ENCODE measurements around the gene RARRES2.

RARRES2 gene

DNA sequence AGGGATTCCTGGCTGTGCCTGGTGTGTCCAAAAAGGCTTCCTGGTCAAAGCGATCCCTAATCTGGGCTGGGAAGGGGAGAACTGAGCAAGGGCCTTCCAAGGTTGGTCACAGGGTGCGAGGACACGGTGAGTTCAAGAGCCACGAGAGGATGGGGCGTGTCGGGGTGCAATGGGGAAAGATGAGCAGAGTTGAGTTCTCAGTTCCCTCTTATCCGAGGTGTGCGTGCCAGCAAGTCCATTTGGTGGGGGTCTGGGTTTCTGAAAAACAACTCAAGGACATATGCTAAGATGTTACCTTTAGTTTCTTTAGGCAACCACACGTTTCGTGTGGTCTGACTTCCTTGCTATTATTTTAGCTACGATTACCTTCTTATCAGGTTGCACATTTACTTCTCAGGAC is 39.0 kb upstream of the RARRES2 start:
- peak overlapping the region; percentile 90 for H3K4me3 ChIP-seq (ENCODE audit: low read depth, low read length)
- no peak for DNase-seq (ENCODE audit: low read depth)
- TF ChIP-seq, protein P1, sequence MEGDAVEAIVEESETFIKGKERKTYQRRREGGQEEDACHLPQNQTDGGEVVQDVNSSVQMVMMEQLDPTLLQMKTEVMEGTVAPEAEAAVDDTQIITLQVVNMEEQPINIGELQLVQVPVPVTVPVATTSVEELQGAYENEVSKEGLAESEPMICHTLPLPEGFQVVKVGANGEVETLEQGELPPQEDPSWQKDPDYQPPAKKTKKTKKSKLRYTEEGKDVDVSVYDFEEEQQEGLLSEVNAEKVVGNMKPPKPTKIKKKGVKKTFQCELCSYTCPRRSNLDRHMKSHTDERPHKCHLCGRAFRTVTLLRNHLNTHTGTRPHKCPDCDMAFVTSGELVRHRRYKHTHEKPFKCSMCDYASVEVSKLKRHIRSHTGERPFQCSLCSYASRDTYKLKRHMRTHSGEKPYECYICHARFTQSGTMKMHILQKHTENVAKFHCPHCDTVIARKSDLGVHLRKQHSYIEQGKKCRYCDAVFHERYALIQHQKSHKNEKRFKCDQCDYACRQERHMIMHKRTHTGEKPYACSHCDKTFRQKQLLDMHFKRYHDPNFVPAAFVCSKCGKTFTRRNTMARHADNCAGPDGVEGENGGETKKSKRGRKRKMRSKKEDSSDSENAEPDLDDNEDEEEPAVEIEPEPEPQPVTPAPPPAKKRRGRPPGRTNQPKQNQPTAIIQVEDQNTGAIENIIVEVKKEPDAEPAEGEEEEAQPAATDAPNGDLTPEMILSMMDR (IDR thresholded peaks at IDR 0.05; ENCODE audit: low read depth, low read length, missing control alignments), result no peak

DNA sequence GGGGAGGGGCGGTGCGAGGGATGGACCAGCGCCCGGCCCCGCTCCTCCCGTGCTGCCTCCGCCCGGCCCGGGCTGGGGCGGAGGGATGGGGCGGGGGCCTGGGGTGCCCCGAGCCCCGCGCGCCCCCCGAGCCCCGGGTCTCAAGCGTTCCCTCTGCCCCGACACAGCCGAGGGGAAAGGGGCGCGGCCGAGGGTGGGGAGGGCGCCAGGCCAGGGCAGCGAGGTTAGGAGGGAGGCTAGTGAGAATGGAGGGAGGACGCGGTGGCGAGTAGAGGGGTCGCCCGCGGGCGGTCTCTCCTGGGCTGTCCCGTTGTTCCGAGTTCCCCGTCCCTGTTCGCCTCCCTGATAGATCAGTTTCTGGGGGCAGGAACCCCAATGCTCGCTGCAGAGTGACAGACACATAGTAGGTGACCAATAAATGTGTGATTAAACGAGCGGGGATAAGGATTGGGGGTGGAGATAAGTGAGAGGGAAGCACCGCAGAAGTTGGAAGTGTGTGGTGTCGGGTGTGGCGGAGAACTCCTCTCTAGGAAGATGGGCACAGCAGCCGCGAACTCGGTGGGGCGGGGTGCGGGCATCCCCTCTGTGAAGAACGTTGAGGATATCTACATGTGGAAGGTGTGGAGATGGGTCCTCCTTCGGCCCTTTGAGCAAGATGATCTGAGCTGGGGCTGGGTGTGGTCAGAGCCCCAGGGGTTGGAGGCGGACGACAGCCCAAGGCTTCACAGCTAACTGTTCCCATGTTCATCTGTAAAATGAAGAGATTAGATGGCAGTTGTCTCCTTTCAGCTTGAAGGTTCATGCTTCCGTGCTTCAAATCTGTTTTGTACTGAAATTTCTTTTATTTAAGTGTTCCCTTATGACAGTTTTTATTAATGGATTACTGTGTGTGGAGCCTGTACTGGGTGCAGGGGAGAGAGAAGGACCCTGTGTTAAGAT is 38.3 kb upstream of the RARRES2 start:
- no peak for DNase-seq (ENCODE audit: low read depth)
- H3K4me3 ChIP-seq (ENCODE audit: low read depth, low read length), result peak overlapping the region; percentile 90
- TF ChIP-seq, protein P1 (IDR thresholded peaks at IDR 0.05; ENCODE audit: low read depth, low read length, missing control alignments), result no peak

DNA sequence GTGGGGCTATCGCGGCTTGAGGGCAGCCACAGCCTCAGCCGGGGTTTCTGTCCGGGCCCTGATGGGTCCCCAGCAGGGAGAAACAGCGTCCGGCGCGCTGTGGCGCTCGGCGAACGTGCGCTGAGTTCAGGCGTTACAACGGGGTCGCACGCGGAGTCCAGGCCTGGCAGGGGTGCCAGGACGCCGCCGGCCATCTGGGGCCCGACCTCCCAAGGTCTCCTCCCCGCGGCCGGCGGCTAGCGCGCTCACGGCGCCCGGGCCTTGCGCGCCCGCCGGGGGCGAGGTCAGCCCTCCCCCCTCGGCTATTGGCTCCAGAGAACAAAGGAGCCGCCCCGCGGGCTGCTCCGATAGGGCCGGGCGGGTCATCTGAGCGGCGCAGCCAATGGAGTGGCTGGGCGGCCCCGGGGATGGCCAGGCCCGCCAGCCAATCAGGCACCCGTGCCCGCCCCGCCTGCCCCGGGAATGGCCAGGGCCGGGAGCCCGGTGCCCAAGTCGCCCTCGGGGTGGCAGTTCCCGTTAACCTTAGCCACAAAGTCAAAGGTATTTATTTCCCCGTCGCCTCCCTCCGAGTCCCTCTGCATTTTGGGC is 37.5 kb upstream of the RARRES2 start, which contains the start of gene ZNF775:
Gene ZNF775, plus strand, starts transcription at position 478 of the 588 bp plus-strand sequence. CDS start 9,141 bp downstream, outside the sequence.
- TF ChIP-seq, protein P1 (IDR thresholded peaks at IDR 0.05; ENCODE audit: low read depth, low read length, missing control alignments), result no peak
- no peak for DNase-seq (ENCODE audit: low read depth)
- peak within 1 kb of the TSS; percentile 90 for H3K4me3 ChIP-seq (ENCODE audit: low read depth, low read length)

DNA sequence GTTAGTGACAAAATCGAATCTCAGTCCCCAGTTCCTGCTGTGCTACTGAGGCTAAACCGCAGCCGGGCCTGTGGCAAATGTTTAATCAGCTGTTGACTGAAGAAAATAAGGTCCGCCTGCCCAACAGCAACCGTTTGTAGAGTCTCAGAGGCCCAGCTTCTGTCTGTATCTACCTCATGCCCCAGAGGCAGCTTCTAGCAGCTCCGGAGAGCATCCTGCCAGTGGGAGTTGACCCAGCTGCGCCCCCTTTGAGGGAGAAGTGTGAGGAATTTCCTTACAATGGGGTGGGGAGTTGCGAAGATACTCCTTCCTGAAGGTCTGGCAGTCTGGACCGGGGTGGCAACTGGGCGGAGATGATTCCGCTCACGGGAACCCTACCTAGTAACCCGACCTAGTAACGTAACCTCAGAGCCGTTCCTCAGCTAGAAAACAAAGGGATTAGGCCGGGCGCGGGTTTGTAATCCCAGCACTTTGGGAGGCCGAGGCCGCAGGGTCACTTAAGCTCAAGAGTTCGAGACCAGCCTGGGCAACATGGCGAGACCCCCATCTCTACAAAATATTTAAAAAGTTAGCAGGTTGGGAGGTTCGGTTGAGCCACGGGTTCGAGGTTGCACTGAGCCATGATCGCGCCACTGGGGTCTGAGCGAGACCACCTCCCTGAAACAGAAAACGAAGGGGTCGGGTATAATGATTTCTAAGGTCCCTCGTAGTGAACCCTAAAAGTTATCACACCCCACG is 36.9 kb upstream of the RARRES2 start:
- TF ChIP-seq, protein P1 (IDR thresholded peaks at IDR 0.05; ENCODE audit: low read depth, low read length, missing control alignments), result no peak
- DNase-seq (ENCODE audit: low read depth), result no peak
- H3K4me3 ChIP-seq (ENCODE audit: low read depth, low read length), result peak overlapping the region; percentile 90

DNA sequence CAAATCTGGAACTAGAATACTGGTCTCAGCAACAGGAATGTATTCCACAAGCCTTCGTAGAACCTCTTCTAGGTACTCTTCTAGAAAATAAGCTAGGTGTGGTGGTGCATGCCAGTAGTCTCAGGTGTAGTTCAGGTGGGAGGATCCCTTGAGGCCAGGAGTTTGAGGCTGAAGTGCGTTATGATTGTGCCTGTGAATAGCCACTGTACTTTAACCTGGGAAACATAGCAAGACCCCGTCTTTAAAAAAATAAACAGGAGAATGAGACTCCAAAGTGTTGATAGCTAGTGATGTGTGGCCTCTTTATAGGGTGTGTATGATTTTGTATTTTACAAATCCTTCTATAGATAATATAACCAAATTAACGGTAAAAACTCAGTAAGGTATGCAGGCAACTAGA is 36.2 kb upstream of the RARRES2 start:
- TF ChIP-seq, protein P1 (IDR thresholded peaks at IDR 0.05; ENCODE audit: low read depth, low read length, missing control alignments), result no peak
- no peak for DNase-seq (ENCODE audit: low read depth)
- H3K4me3 ChIP-seq (ENCODE audit: low read depth, low read length), result no peak overlapping the region

DNA sequence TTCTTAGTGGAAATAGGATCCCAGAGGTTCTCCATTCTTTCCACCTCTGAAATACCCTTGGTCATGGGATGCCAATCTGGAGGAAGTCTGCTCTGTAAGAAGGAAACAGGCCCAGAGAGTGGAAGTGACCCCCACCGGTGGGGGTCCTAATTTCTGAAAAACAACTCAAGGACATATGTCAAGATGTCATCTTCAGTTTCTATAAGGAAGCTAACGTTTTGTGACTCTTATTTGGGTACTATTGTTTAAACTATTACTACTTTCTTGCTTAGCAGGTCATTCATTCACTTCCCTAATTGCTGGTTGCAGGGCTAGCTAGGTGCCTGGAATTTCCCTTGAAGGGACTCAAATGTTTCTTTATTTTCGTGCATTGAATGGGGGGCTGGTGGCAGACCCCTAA is 35.8 kb upstream of the RARRES2 start:
- no peak overlapping the region for H3K4me3 ChIP-seq (ENCODE audit: low read depth, low read length)
- TF ChIP-seq, protein P1 (IDR thresholded peaks at IDR 0.05; ENCODE audit: low read depth, low read length, missing control alignments), result no peak
- no peak for DNase-seq (ENCODE audit: low read depth)
